Islet of Langerhans (tissue), 1 donor: ENCODE results near the gene SPTY2D1.

ENCODE experiments used
- FAIRE-seq: peaks from one replicate; lab custom pipeline; 2011; peaks lifted over from hg19 to GRCh38; lab: Jason Lieb, UNC

SPTY2D1 gene

DNA sequence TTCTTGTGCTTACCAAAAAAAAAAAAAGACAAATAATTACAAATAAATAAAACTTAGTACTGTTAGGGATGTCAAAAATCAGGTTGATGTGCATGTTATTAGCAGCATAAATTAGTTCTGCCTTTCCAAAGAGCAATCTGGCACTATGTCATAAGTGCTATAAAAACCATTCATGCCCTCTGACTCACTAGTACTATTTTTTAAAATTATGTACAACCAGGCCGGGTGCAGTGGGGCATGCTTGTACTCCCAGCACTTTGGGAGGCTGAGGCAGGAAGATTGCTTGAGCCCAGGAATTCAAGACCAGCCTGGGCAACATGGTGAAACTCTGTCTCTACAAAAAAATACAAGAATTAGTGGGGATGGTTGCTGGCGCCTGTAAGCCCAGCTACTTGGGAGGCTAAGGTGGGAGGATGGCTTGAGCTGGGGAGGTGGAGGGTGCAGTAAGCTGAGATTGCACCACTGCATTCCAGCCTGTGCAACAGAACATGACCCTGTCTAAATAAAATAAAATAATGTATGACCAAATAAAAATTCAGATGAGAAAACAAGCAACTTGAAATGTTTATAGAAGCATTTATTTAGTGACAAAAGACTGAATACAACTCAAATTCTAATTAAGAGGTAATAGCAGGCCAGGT lies 70.9 kb downstream of the SPTY2D1 start:
- no peak for FAIRE-seq
